Urothelium cell line (cell line): ENCODE data around the gene OR7A17.

Experiments
- DNase-seq: peaks from one replicate; pipeline ENCODE4 v3.0.0; 2011; ENCODE audit warnings: low spot score, mixed read lengths
- FAIRE-seq: peaks from 2 replicates; lab custom pipeline; 2011; peaks lifted over from hg19 to GRCh38; lab: Jason Lieb, UNC

The OR7A17 gene

GRCh38 chr19:14886032-14886431 is at the start of gene OR7A17:
Gene OR7A17, minus strand, starts transcription at chr19:14886132. Its CDS starts 4,777 bp downstream, at chr19:14881355.
- no peak for DNase-seq
- FAIRE-seq: no peak

GRCh38 chr19:14933506-14933905 is 47.6 kb upstream of the OR7A17 start:
- no peak for DNase-seq
- no peak for FAIRE-seq

DNA sequence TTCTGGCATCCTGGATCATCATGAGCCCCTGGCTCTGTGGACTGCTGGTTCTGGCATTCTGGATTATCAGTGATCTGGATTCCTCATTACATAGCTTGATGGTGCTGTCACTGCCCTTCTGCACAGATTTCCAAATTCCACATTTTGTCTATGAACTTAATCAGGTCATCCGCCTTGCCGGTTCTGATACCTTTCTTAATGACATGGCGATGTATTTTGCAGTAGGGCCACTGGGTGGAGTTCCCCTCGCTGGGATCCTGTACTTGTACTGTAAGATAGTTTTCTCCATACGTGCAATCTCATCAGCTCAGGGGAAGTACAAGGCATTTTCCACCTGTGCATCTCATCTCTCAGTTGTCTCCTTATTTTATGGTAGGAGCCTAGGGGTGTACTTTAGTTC is 30.9 kb upstream of the OR7A17 start:
- no peak for FAIRE-seq
- DNase-seq: no peak

DNA sequence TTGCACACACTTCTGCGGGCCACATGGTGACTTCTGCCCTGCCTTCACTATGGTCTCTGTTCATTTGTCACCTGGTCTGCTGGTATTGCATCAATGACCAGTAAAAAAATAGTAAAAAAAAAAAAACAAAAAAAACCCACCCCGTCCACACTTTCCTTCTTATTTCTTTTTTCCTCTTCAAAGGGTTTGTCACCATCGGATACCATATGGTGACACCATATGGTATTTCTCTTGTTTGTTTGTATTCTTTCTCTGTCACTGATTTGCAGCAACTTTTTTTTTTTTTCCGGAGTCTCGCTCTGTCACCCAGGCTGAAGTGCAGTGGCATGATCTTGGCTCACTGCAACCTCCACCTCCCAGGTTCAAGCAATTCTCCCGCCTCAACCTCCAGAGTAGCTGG is 29.2 kb upstream of the OR7A17 start:
- no peak for FAIRE-seq

GRCh38 chr19:14906711-14907110 is 20.8 kb upstream of the OR7A17 start:
- FAIRE-seq (no peak), DNase-seq (no peak)

More for the DNA sequence above, 29.2 kb upstream of the OR7A17 start:
- no peak for DNase-seq

DNA sequence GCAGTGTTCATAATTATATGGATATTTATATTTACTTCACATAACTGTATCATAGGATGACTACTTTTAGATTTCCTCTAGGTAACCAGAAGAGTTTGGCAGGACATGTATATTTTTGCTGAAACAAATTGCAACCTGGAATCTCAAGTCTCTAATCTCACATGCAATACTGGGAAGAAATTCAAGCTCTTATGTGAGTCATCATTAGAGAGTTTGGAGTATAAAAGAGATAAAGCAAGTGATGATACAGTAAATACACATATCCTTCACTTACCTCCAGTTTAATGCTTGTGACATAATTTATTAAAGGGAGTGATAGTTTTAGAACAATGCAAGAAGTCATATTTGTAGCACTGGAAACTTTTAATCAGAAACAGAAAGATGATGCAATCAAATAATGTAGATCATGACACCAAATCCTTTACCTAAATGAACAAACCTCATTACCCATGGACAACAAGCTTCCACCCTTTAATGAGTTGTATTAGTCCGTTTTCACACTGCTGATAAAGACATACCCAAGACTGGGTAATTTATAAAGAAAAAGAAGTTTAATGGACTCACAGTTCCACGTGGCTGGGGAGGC is 15.8 kb upstream of the OR7A17 start:
- FAIRE-seq: no peak

DNA sequence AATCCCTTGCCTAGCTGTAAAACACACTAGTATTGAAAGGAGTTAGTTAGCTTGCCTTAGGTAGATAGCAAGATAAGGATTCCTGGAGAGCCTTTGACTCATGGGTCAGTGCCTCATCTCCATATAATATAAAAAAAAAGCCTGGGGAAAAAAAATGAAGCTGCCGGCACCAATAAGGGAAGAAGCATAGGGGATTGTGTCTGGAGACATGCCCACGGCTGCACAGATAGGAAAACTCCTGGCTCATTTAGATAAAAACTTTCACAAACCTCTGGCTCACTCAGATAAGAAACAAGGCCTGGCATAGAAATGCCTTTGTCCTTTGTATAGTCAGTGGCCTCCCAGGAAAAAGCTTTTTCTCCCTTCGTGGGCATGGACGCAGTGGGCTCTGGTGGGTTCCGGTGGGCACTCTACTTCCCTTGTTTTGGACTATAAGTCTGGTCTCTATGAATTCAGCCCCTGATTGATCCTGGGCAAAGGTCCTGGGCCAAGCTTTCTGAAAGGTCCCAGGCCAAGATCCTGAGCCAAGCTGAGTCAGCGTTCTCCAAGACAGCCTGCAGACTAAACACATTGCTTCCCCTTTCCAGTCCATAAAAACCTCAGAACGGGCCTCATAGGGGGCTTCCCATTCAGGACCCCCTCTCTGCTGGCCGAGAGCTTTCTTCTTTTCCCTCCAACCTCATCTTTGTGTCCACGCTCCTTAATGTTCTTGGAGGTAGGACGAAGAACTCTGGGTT is 4.9 kb upstream of the OR7A17 start:
- no peak for FAIRE-seq

More for the DNA sequence above, 15.8 kb upstream of the OR7A17 start:
- DNase-seq: no peak

DNA sequence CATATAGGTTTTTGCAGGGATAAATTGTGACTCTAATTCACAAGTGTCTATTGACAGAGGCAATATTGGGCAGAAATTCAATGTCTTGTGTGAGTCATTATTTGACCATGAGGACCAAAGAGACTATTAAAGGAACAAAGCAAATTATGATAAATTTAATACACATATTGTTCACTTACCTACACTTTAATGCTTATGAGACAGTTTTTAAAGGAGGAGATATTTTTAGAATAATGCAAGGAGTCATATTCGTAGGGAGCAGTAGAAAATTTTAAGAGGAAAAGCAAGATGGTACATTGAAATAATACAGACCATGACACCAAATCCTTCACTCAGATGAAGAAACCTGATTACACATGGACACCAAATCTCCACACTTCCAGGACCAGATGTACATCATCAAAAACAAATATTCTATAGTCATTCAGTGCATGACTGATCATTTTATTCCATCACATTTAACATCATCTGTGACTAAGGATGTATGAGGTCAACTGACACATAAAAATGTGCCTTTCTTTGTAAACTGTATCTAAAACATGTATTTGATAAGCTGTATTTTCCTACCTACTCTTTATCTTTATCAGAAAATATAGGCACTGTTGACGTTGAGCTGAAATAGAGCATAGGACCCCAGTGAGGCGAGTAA is 4.2 kb upstream of the OR7A17 start:
- FAIRE-seq (no peak), DNase-seq (no peak)

More for the DNA sequence above, 4.9 kb upstream of the OR7A17 start:
- no peak for DNase-seq

- peak; percentile 5 for DNase-seq
- FAIRE-seq: no peak
Measured at GRCh38 chr19:14871619-14872230, 14.2 kb downstream of the OR7A17 start.

- no peak for FAIRE-seq
Measured at GRCh38 chr19:14868497-14868896, 17.4 kb downstream of the OR7A17 start.

DNA sequence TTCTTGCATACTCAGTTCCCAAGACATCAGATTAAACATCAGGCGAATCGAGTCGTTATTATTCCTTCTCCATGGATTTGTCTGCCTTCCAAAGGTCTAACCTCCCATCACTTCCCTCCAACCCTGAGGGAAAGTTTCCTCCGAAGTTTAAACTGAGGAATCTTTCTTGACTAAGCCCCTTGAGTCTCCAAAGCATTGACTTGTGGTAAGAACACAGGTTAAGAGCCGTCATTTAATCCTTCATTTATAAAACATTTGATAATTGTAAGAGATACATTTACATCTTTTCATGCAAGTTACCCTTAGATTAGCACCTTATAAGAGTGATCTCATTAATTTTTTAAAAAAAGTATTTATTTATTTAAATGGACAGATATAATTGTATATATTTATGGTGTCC is 37.1 kb downstream of the OR7A17 start, which contains the start of gene OR7A10:
Gene OR7A10 (minus strand): TSS at position 101 of the 400 bp plus-strand sequence. CDS start 7,045 bp downstream, outside the sequence.
- no peak for FAIRE-seq
- no peak for DNase-seq

More at GRCh38 chr19:14868497-14868896, 17.4 kb downstream of the OR7A17 start:
- no peak for DNase-seq

DNA sequence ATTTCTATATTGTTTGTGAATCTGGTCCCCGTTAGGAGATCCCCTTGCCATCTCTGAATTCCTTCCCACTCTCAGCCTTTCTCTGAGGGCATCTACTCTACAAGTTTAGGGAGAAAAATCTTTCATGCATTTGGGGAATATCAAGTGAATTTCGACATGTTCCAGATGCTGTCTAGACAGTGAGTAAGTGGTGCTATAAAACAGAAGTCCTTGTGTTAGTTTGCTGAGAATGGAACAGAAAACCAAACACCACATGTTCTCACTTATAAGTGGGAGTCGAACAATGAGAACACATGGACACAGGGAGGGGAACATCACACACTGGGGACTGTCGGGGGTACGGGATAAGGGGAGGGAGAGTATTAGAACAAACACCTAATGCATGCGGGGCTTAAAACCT is 42.4 kb downstream of the OR7A17 start:
- no peak for FAIRE-seq
- DNase-seq: no peak

- FAIRE-seq (no peak), DNase-seq (no peak)
Measured at GRCh38 chr19:14843169-14843568, 42.8 kb downstream of the OR7A17 start.

DNA sequence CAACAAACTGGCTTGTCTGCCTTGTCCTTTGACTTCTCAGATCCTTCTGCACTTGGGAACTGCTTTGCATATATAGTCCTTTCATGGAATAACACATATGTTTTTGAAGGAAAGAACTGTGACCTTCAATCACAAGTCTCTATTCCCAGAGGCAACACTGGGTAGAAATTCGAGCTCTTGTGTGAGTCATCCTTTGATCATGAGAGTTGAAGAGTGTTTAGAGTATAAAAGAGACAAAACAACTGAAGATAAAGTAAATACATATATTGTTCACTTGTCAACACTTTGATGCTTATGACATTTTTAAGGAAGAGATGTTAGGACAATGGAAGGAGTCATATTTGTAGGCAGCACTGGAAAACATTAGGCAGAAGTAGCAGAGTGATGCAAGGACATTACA is 45.7 kb downstream of the OR7A17 start:
- DNase-seq (no peak), FAIRE-seq (no peak)

DNA sequence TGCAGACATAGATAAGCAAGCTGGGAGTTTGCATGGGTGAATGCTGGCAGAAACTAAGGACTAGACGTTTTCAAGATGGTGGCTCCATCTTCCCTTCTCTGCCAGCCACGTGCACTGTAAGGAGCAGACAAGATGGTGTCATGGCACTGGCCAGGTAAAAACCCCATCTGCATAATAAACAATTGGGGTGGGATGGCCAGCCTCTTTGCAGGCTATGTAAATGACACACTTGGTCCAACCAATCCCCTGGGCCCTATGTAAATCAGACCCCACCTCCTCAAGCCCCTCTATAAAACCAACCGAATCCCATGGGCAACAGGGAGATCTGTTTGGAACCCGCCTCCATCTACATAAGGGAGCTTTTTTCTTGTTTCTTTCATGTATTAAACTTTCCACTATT is 48.5 kb downstream of the OR7A17 start:
- no peak for FAIRE-seq
- no peak for DNase-seq

DNA sequence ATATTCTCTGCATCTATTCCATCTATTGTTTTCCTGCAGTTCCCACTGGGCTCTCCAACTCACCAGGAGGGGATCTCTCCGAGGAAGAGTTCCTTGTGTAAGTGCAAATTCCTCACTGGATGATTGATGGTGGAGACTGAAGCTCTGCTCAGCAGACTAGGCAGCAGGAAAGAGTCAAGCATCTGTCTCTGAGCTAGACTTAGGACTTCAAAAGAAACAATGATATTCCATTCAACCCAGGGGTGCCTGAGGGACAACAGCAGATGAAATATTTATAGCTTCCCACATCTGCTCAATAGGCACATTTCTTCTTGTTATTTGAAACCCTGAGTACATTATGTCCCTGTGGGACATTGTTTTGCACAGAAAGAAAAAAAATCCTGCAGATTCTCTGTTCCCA is 50.9 kb downstream of the OR7A17 start, which contains the start of the genes OR7A5 and OR7C1:
Gene OR7A5 (minus strand): TSS at position 175 of the 400 bp plus-strand sequence. CDS start 6,944 bp downstream, outside the sequence.
Gene OR7C1 (minus strand): TSS at position 175 of the 400 bp plus-strand sequence. CDS start 35,049 bp downstream, outside the sequence.
- DNase-seq (peak; percentile 6), FAIRE-seq (no peak)

DNA sequence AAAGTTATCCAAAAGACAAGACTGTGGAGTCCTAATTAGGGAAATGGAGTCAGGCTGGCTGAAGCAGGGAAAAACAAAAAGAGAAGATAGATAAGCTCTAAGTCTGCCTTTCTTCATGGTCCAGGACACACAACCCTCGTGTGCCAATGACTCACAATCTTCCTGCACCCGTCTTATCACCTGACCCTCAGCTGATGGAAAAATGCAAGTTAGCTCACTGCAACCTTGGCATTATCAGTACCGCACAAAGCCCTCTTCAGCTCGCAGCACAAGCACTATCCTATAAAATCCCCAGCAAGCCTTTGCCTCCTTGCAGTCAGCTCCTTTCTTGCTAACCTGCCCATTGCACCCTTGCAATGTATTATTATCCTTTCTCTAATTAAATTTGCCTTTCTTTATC is 55.2 kb downstream of the OR7A17 start:
- FAIRE-seq (no peak), DNase-seq (no peak)
